DND-41 (cell line): ENCODE results near the gene PRKCE.

ENCODE experiments used
- ATAC-seq: fragments of 200-7000 bp; cut with Tn5 transposase; 3 replicates; pipeline ENCODE4 v1.9.1; 2021; ENCODE audit warnings: low read depth; ENCODE audit not compliant: insufficient read depth
- DNase-seq: peaks from one replicate; pipeline ENCODE4 v3.0.0-alpha.2; 2020
- H2AFZ ChIP-seq: 2 replicates; pipeline ENCODE4 v1.6.0; 2012; ENCODE audit warnings: low read depth, low read length
- H3K27ac ChIP-seq: 2 replicates; pipeline ENCODE4 v1.5.1; 2012; ENCODE audit warnings: low read length, inconsistent platforms
- H3K27me3 ChIP-seq: fragments of 200-600 bp; sonication (generic); 2 replicates; pipeline ENCODE4 v1.6.0; 2012; ENCODE audit warnings: low read length, mild to moderate bottlenecking, inconsistent platforms; ENCODE audit not compliant: insufficient read depth, poor library complexity
- H3K36me3 ChIP-seq: 2 replicates; pipeline ENCODE4 v1.5.1; 2012; ENCODE audit warnings: low read length, inconsistent platforms; ENCODE audit not compliant: insufficient read depth
- H3K4me1 ChIP-seq: 2 replicates; pipeline ENCODE4 v1.5.1; 2012; ENCODE audit warnings: mild to moderate bottlenecking, low read length; ENCODE audit not compliant: insufficient read depth
- H3K4me2 ChIP-seq: 2 replicates; pipeline ENCODE4 v1.6.0; 2012; ENCODE audit warnings: mild to moderate bottlenecking, moderate library complexity, low read length, inconsistent platforms; ENCODE audit not compliant: insufficient read depth
- H3K4me3 ChIP-seq, 2 experiments: fragments of 200-600 bp in 1 of 2; shearing (Covaris generic) in 1 of 2; 2 replicates each; pipeline ENCODE4 v1.5.1; 2012 to 2016; ENCODE audit warnings: inconsistent platforms in 2 of 2, low read length in 2 of 2, mild to moderate bottlenecking in 2 of 2, low read depth in 1 of 2, moderate library complexity in 1 of 2
- H3K79me2 ChIP-seq: 2 replicates; pipeline ENCODE4 v1.6.0; 2012; ENCODE audit warnings: low read length, inconsistent platforms; ENCODE audit not compliant: insufficient read depth
- H3K9ac ChIP-seq: 2 replicates; pipeline ENCODE4 v1.6.0; 2012; ENCODE audit warnings: low read depth, mild to moderate bottlenecking, inconsistent platforms, low read length, moderate library complexity
- H3K9me3 ChIP-seq: 2 replicates; pipeline ENCODE4 v1.5.1; 2012; ENCODE audit warnings: low read length, moderate library complexity, mild to moderate bottlenecking, inconsistent platforms; ENCODE audit not compliant: insufficient read depth, severe bottlenecking
- H4K20me1 ChIP-seq: 2 replicates; pipeline ENCODE4 v1.6.0; 2012; ENCODE audit warnings: low read length; ENCODE audit not compliant: insufficient read depth
- CTCF ChIP-seq: IDR thresholded peaks from 2 replicates; pipeline ENCODE4 v1.5.1; 2012; ENCODE audit warnings: borderline replicate concordance, low read length, moderate library complexity, mild to moderate bottlenecking; ENCODE audit not compliant: poor library complexity, severe bottlenecking; ENCODE audit errors: extremely low read depth
- EZH2 ChIP-seq: IDR thresholded peaks from 3 replicates; pipeline ENCODE4 v1.6.1; 2012; ENCODE audit warnings: borderline replicate concordance, low read depth, mild to moderate bottlenecking, moderate library complexity, low read length, inconsistent platforms; ENCODE audit not compliant: severe bottlenecking

Gene PRKCE

GRCh38 chr2:45670646-45671045 is 19.2 kb downstream of the PRKCE start:
- H3K9ac ChIP-seq: no peak overlapping the region
- H3K27me3 ChIP-seq: no peaks in the 10 kb centered on the region
- no peaks in the 10 kb centered on the region for H3K79me2 ChIP-seq
- H3K4me2 ChIP-seq: no peak overlapping the region
- no peak overlapping the region for H3K4me3 ChIP-seq
- no peaks in the 10 kb centered on the region for H4K20me1 ChIP-seq
- TF ChIP-seq CTCF (no peak), EZH2 (no peak)
- H3K9me3 ChIP-seq: no peaks in the 10 kb centered on the region
- H3K4me1 ChIP-seq: 0 out of 2 replicates have a peak, but pooled peaks cover 6% of the 10 kb centered on the region
- H3K27ac ChIP-seq: no peak overlapping the region
- DNase-seq (no peak), ATAC-seq (no peak)
- H3K36me3 ChIP-seq: no peaks in the 10 kb centered on the region
- no peak overlapping the region for H2AFZ ChIP-seq

GRCh38 chr2:45672138-45672537 is 20.7 kb downstream of the PRKCE start:
- no peaks in the 10 kb centered on the region for H4K20me1 ChIP-seq
- H3K4me2 ChIP-seq: no peak overlapping the region
- H3K79me2 ChIP-seq: no peaks in the 10 kb centered on the region

DNA sequence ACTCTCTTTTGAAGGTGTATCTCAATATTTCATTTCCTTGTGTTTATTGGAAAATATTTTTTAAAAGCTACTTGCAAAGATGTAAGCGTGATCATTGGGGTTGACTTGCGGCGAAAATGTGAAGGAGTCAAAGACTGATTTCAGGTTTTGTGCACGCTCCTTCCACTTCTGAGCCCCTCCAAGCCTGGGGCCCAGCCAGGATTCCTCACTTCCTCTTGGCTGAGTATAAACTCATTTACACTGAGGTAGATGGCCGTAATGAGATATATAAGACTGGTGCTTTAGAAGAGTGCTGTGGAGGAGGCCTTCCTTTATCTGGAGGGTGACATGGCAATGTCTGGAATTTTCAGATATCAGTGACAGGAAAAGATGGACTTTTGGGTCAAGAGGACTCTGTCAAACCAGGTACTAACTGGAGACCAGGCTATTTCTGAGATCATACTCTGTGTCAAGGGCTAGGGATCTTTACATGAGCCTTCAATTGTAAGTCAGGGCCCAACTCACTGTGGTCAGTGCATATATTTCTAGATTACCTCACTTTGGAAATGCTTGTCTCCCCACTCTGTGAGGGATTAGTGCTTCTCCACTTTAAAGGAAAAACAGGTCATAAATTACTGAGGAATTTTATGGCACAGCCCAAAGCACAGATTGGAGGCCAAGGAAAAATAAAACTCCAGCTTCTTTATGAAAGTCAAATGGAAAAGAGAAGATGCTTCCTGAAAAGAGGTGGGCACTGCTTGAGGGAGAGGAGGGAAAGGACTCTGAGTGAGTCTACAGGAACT is 22.8 kb downstream of the PRKCE start:
- Histone ChIP-seq H3K79me2 (0 out of 2 replicates have a peak, but pooled peaks cover 2% of the 10 kb centered on the region), H3K27me3 (no peaks in the 10 kb centered on the region), H3K4me2 (no peak overlapping the region), H3K9ac (no peak overlapping the region), H3K36me3 (no peaks in the 10 kb centered on the region), H3K4me1 (no peaks in the 10 kb centered on the region), H3K27ac (no peak overlapping the region), H4K20me1 (no peaks in the 10 kb centered on the region), H3K9me3 (no peaks in the 10 kb centered on the region), H2AFZ (no peak overlapping the region), H3K4me3 (no peak overlapping the region)
- ATAC-seq (no peak), DNase-seq (no peak)
- TF ChIP-seq CTCF (no peak), EZH2 (no peak)

More at GRCh38 chr2:45672138-45672537, 20.7 kb downstream of the PRKCE start:
- H3K4me1 ChIP-seq: 0 out of 2 replicates have a peak, but pooled peaks cover 6% of the 10 kb centered on the region
- H3K27ac ChIP-seq: no peak overlapping the region
- H3K4me3 ChIP-seq: no peak overlapping the region
- H3K36me3 ChIP-seq: no peaks in the 10 kb centered on the region
- H2AFZ ChIP-seq: no peak overlapping the region
- TF ChIP-seq EZH2 (no peak), CTCF (no peak)
- DNase-seq (no peak), ATAC-seq (no peak)
- no peak overlapping the region for H3K9ac ChIP-seq
- no peaks in the 10 kb centered on the region for H3K9me3 ChIP-seq
- no peaks in the 10 kb centered on the region for H3K27me3 ChIP-seq
